HepG2 (cell line): ENCODE data around the gene OSBPL2. TPM values are rescaled to one million over a fixed set of nuclear protein-coding genes. Genes with fewer than 3 reads are reported as not detected.

Experiments used
- DR1 ChIP-seq: sonication (generic); formaldehyde crosslinking; IDR thresholded peaks from 2 replicates; pipeline ENCODE4 v1.8.0; 2021; ENCODE audit warnings: mild to moderate bottlenecking, missing genetic modification reagents, inconsistent platforms
- IKZF5 ChIP-seq: IDR thresholded peaks from 2 replicates; pipeline ENCODE4 v1.6.1; 2018; ENCODE audit warnings: missing genetic modification reagents, mild to moderate bottlenecking, missing compliant biosample characterization
- MAFK ChIP-seq, 2 experiments: IDR thresholded peaks in 1 of 2; conservative IDR thresholded peaks in 1 of 2; 2 replicates each; pipeline ENCODE4 v1.6.1; 2011; ENCODE audit warnings: improper control_type of control experiment in 2 of 2, low read length in 2 of 2
- MLX ChIP-seq: IDR thresholded peaks from 2 replicates; pipeline ENCODE4 v1.6.1; 2016
- MXI1 ChIP-seq: IDR thresholded peaks from 3 replicates; pipeline ENCODE4 v1.6.1; 2012; ENCODE audit warnings: low read depth, low read length, inconsistent platforms, borderline replicate concordance
- PAX8 ChIP-seq: sonication (generic); formaldehyde crosslinking; IDR thresholded peaks from 2 replicates; pipeline ENCODE4 v1.8.0; 2022; ENCODE audit warnings: mild to moderate bottlenecking, missing genetic modification reagents, borderline replicate concordance
- POLR2AphosphoS5 ChIP-seq: IDR thresholded peaks from 2 replicates; pipeline ENCODE4 v1.6.1; 2012; ENCODE audit warnings: low read depth, low read length
- SALL1 ChIP-seq: sonication (generic); formaldehyde crosslinking; IDR thresholded peaks from 2 replicates; pipeline ENCODE4 v1.8.0; 2022; ENCODE audit warnings: mild to moderate bottlenecking, missing genetic modification reagents
- SMAD3 ChIP-seq: sonication (generic); formaldehyde crosslinking; IDR thresholded peaks from 2 replicates; pipeline ENCODE4 v1.4.0; 2020; ENCODE audit warnings: missing genetic modification reagents
- ZNF557 ChIP-seq: sonication (generic); formaldehyde crosslinking; IDR thresholded peaks from 2 replicates; pipeline ENCODE4 v1.4.0; 2020; ENCODE audit warnings: missing genetic modification reagents
- ZNF609 ChIP-seq: sonication (generic); formaldehyde crosslinking; IDR thresholded peaks from 2 replicates; pipeline ENCODE4 v1.4.0; 2020; ENCODE audit warnings: mild to moderate bottlenecking, missing genetic modification reagents, borderline replicate concordance
- ZSCAN22 ChIP-seq: sonication (generic); formaldehyde crosslinking; IDR thresholded peaks from 2 replicates; pipeline ENCODE4 v1.4.0; 2020; ENCODE audit warnings: mild to moderate bottlenecking, missing genetic modification reagents
- polyA plus RNA-seq, 8 experiments: library from polyadenylated mRNA; depleted of rRNA in 3 of 8; stranded (reverse) in 7 of 8; unstranded in 1 of 8; fragments of >200 nt; fragmentation: Illumina TruSeq in 4 of 8; extraction: Trizol in 4 of 8; gene quantifications; 2 replicates each; pipeline versions ENCODE4 v1.2.1 to v1.2.3, GENCODE V29; 2011 to 2016; ENCODE audit warnings: low read depth in 4 of 8, missing spikeins in 1 of 8, mixed read lengths in 1 of 8; ENCODE audit not compliant: insufficient read depth in 1 of 8
- total RNA-seq, 5 experiments: library from RNA; depleted of rRNA; stranded (reverse); fragments of >200 nt; fragmentation: Illumina TruSeq; extraction: Trizol; gene quantifications; 2 replicates each; pipeline ENCODE4 v1.2.3, GENCODE V29; 2016; ENCODE audit warnings: low read depth in 1 of 5
- TF ChIP-seq, protein P1 (sequence below): sonication (generic); formaldehyde crosslinking; IDR thresholded peaks from 2 replicates; pipeline ENCODE4 v1.8.0; 2022; ENCODE audit warnings: mild to moderate bottlenecking, missing genetic modification reagents; ENCODE audit not compliant: insufficient replicate concordance

The OSBPL2 gene
- total and polyA plus RNA-seq, 2 of the 13 experiments (the other 11 are each of a cell fraction or from before 2014, with no cell fraction given): 18.5 to 37.4 TPM

- TF ChIP-seq, protein P1, sequence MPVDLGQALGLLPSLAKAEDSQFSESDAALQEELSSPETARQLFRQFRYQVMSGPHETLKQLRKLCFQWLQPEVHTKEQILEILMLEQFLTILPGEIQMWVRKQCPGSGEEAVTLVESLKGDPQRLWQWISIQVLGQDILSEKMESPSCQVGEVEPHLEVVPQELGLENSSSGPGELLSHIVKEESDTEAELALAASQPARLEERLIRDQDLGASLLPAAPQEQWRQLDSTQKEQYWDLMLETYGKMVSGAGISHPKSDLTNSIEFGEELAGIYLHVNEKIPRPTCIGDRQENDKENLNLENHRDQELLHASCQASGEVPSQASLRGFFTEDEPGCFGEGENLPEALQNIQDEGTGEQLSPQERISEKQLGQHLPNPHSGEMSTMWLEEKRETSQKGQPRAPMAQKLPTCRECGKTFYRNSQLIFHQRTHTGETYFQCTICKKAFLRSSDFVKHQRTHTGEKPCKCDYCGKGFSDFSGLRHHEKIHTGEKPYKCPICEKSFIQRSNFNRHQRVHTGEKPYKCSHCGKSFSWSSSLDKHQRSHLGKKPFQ: no peak
- TF ChIP-seq MAFK (conservative IDR thresholded peaks at IDR 0.05 in 1 of 2, IDR thresholded peaks at IDR 0.05 in 1 of 2; ENCODE audit: low read length in 2 of 2) (no peak), MXI1 (no peak), PAX8 (CRISPR knock-in tag) (no peak), SALL1 (no peak), MLX (CRISPR knock-in tag) (no peak), IKZF5 (no peak), DR1 (no peak), ZNF557 (CRISPR knock-in tag) (no peak), ZSCAN22 (CRISPR knock-in tag) (no peak), ZNF609 (CRISPR knock-in tag) (no peak), POLR2AphosphoS5 (no peak), SMAD3 (CRISPR knock-in tag) (no peak)
These were observed 402 bp downstream of the OSBPL2 start (continued) for GRCh38 chr20:62238569-62239277.
